Activated naive CD4-positive, alpha-beta T cell treated with anti-CD3 and anti-CD28 coated beads, Interleukin-2, amount 50 U/mL, for 72 hours (primary cell): ENCODE results near the gene UBE2B. TPM values are rescaled to one million over a fixed set of nuclear protein-coding genes. Genes with fewer than 3 reads are reported as not detected.

Experiments used
- total RNA-seq, 2 donors: library from RNA; stranded (reverse); gene quantifications; one replicate each; pipeline ENCODE4 v1.2.3, GENCODE V29; 2022

UBE2B gene
- total RNA-seq, 2 donors from 2014 or later: 93.3 to 125 TPM

Other genes starting within 250 kb of the UBE2B start
- gene SKP1, start 194.6 kb upstream of the UBE2B start, total RNA-seq: 100 to 1,000 TPM; 156 to 291 TPM
- gene PPP2CA, start 145.5 kb upstream of the UBE2B start, total RNA-seq: 100 to 1,000 TPM; 133 to 148 TPM
- gene CDKL3, start 4.4 kb upstream of the UBE2B start, total RNA-seq: 1 to 10 TPM; 1.5 to 6.3 TPM
- 10 to 100 TPM in 1 of 2 donors, 1 to 10 TPM in 1; 6.0 to 37.7 TPM for gene CDKN2AIPNL, start 40.3 kb downstream of the UBE2B start, total RNA-seq
- 10 to 100 TPM; 73.4 to 80.8 TPM for gene JADE2, start 154.1 kb downstream of the UBE2B start, total RNA-seq